Left colon (tissue), 2 donors: ENCODE results near the gene D2HGDH. TPM values are rescaled to one million over a fixed set of nuclear protein-coding genes. Genes with fewer than 3 reads are reported as not detected.
"Not testable (repeated sequence)": the region's sequence is repeated elsewhere in the genome, so short reads cannot be mapped to it uniquely, and the experiment has no call there.

Experiments used
- ATAC-seq: fragments of 200-7000 bp; cut with Tn5 transposase; one replicate; pipeline ENCODE4 v1.9.1; 2020; ENCODE audit warnings: mild to moderate bottlenecking, moderate library complexity
- DNase-seq, 2 donors: peaks; one replicate each; pipeline ENCODE4 v3.0.0-alpha.2; 2020
- intact Hi-C, 2 donors: fragments of 100-400 bp; cut with DNase I in 1 of 2; cut with micrococcal nuclease in 1 of 2; formaldehyde crosslinking; loops; one replicate each; pipeline versions ENCODE4 v1.11.2 to v1.14.0; 2022; cut with DNase I, micrococcal nuclease
- total RNA-seq, 2 donors: library from RNA; stranded (reverse); fragmentation: NEBNext Ultra II Directional; extraction: Animal tissue kit (Norgen Biotek cat#: 25700); gene quantifications; one replicate each; pipeline ENCODE4 v1.2.1, GENCODE V29; 2021
- donor health status: DM: no; HTN: no; CAD: no.
- donor health status: DM: yes; HTN: yes; CAD: no.

The D2HGDH gene
- total RNA-seq, 2 donors from 2014 or later, result 72.8 to 75.3 TPM

- intact Hi-C loops, result no loop called here
- DNase-seq (no peak), ATAC-seq (peak; percentile 29)
These were observed 42.8 kb downstream of the D2HGDH start for GRCh38 chr2:241777170-241777685.

GRCh38 chr2:241777686-241778627 lies 43.5 kb downstream of the D2HGDH start:
- intact Hi-C loops, result no loop called here
- DNase-seq (no peak), ATAC-seq (peak; percentile 8)

GRCh38 chr2:241780939-241781569 lies 46.6 kb downstream of the D2HGDH start:
- DNase-seq, result no peak
- ATAC-seq, result no peak
- intact Hi-C loops, result no loop called here

GRCh38 chr2:241782053-241782452 lies 47.6 kb downstream of the D2HGDH start:
- intact Hi-C loops, DNase-seq, ATAC-seq: not testable (repeated sequence)

- no peak for ATAC-seq
- intact Hi-C loops, result no loop called here
- DNase-seq, result no peak
These were observed 53.7 kb downstream of the D2HGDH start for GRCh38 chr2:241788135-241788534.

GRCh38 chr2:241788572-241788971 lies 54.1 kb downstream of the D2HGDH start:
- intact Hi-C loops, result no loop called here
- DNase-seq (no peak), ATAC-seq (peak; percentile 44)

- intact Hi-C loops, ATAC-seq: not testable (repeated sequence)
- peak in 1 of 2 donors; percentile 40 for DNase-seq
These were observed 57.0 kb downstream of the D2HGDH start for GRCh38 chr2:241791385-241791784.

GRCh38 chr2:241793385-241793784 lies 59.0 kb downstream of the D2HGDH start:
- DNase-seq (no peak), ATAC-seq (no peak)
- intact Hi-C loops, result no loop called here

GRCh38 chr2:241794250-241794823 lies 59.9 kb downstream of the D2HGDH start:
- intact Hi-C loops, result no loop called here
- DNase-seq (peak; percentile 27 to 40), ATAC-seq (peak; percentile 5)

- DNase-seq (peak; percentile 81 to 93), ATAC-seq (peak; percentile 75)
- intact Hi-C loops, result no loop called here
These were observed 60.9 kb downstream of the D2HGDH start for GRCh38 chr2:241795021-241795999.

GRCh38 chr2:241796209-241796608 lies 61.8 kb downstream of the D2HGDH start:
- intact Hi-C loops, result no loop called here
- no peak for ATAC-seq
- peak in 1 of 2 donors; percentile 13 for DNase-seq

- ATAC-seq (peak; percentile 38), DNase-seq (peak; percentile 70 to 71)
- intact Hi-C loops, result no loop called here
These were observed 62.2 kb downstream of the D2HGDH start for GRCh38 chr2:241796610-241797138.

GRCh38 chr2:241797441-241798080 lies 63.1 kb downstream of the D2HGDH start:
- intact Hi-C loops, result no loop called here
- ATAC-seq (peak; percentile 54), DNase-seq (peak; percentile 61 to 71)

- peak; percentile 71 to 79 for DNase-seq
- intact Hi-C loops, result no loop called here
- ATAC-seq, result peak; percentile 37
These were observed 63.7 kb downstream of the D2HGDH start for GRCh38 chr2:241798081-241798630.

- DNase-seq (peak; percentile 11 to 28), ATAC-seq (no peak)
- intact Hi-C loops, result no loop called here
These were observed 64.4 kb downstream of the D2HGDH start for GRCh38 chr2:241798631-241799521.

GRCh38 chr2:241799522-241800197 lies 65.2 kb downstream of the D2HGDH start:
- DNase-seq (no peak), ATAC-seq (no peak)
- intact Hi-C loops, result no loop called here
